Ishikawa (cell line): ENCODE measurements around the gene KRTAP20-1.

Source experiments
- CEBPB ChIP-seq: IDR thresholded peaks from 2 replicates; pipeline ENCODE4 v1.6.1; 2012
- CREB1 ChIP-seq: IDR thresholded peaks from 2 replicates; pipeline ENCODE4 v1.6.1; 2012; ENCODE audit warnings: low read depth
- EGR1 ChIP-seq: IDR thresholded peaks from 2 replicates; pipeline ENCODE4 v1.6.1; 2012
- EP300 ChIP-seq: IDR thresholded peaks from 2 replicates; pipeline ENCODE4 v1.6.1; 2012; ENCODE audit warnings: borderline replicate concordance
- FOXM1 ChIP-seq: IDR thresholded peaks from 2 replicates; pipeline ENCODE4 v1.6.1; 2012; ENCODE audit warnings: low read depth, borderline replicate concordance
- MAX ChIP-seq: IDR thresholded peaks from 2 replicates; pipeline ENCODE4 v1.6.1; 2012
- NFIC ChIP-seq: IDR thresholded peaks from 2 replicates; pipeline ENCODE4 v1.6.1; 2012
- RAD21 ChIP-seq: IDR thresholded peaks from 2 replicates; pipeline ENCODE4 v1.6.1; 2012; ENCODE audit warnings: low read depth
- REST ChIP-seq: IDR thresholded peaks from 2 replicates; pipeline ENCODE4 v1.6.1; 2012; ENCODE audit warnings: low read depth, mild to moderate bottlenecking
- TAF1 ChIP-seq: IDR thresholded peaks from 2 replicates; pipeline ENCODE4 v1.6.1; 2012; ENCODE audit warnings: low read depth, mild to moderate bottlenecking
- TCF12 ChIP-seq: IDR thresholded peaks from 2 replicates; pipeline ENCODE4 v1.6.1; 2012; ENCODE audit warnings: low read depth
- TEAD4 ChIP-seq: IDR thresholded peaks from 2 replicates; pipeline ENCODE4 v1.6.1; 2012
- USF1 ChIP-seq: IDR thresholded peaks from 2 replicates; pipeline ENCODE4 v1.6.1; 2012
- YY1 ChIP-seq: IDR thresholded peaks from 2 replicates; pipeline ENCODE4 v1.6.1; 2012; ENCODE audit warnings: low read depth
- ZBTB7A ChIP-seq: IDR thresholded peaks from 2 replicates; pipeline ENCODE4 v1.6.1; 2012; ENCODE audit warnings: low read depth

Gene KRTAP20-1

GRCh38 chr21:30615199-30615598, 1.0 kb upstream of the KRTAP20-1 start:
- TF ChIP-seq EGR1, result no peak

GRCh38 chr21:30620080-30620479, 3.9 kb downstream of the KRTAP20-1 start:
- TF ChIP-seq RAD21, result no peak
- no peak for TF ChIP-seq YY1
- TF ChIP-seq FOXM1, result no peak
- no peak for TF ChIP-seq REST
- TF ChIP-seq ZBTB7A, result no peak
- no peak for TF ChIP-seq TEAD4
- TF ChIP-seq CEBPB, result no peak
- no peak for TF ChIP-seq EP300
- TF ChIP-seq EGR1, result no peak

GRCh38 chr21:30620522-30620921, 4.3 kb downstream of the KRTAP20-1 start, which contains the start of gene KRTAP20-4:
Gene KRTAP20-4, plus strand, starts transcription at chr21:30620627.
- TF ChIP-seq RAD21 (no peak), TAF1 (no peak), TCF12 (no peak), MAX (no peak), NFIC (no peak), EP300 (no peak), CREB1 (no peak), USF1 (no peak), YY1 (no peak), REST (no peak), ZBTB7A (no peak), FOXM1 (no peak), EGR1 (no peak), CEBPB (no peak), TEAD4 (no peak)

GRCh38 chr21:30623362-30623761, 7.1 kb downstream of the KRTAP20-1 start:
- TF ChIP-seq ZBTB7A (no peak), CREB1 (no peak), USF1 (no peak), TAF1 (no peak), FOXM1 (no peak), RAD21 (no peak), TEAD4 (no peak), NFIC (no peak), MAX (no peak), CEBPB (no peak), TCF12 (no peak), YY1 (no peak), EGR1 (no peak), EP300 (no peak), REST (no peak)
